Calu3 (cell line): ENCODE results near the gene FSCB. TPM values are rescaled to one million over a fixed set of nuclear protein-coding genes. Genes with fewer than 3 reads are reported as not detected.

Source experiments
- BruUV-seq: library from RNA; stranded (reverse); fragments of 400-500 nt; replicated peaks from 2 replicates; lab custom pipeline; 2021; lab: Mats Ljungman, UMichigan
- CTCF ChIA-PET: fragments of 300-600 bp; sonication (Branson Sonifier 250); formaldehyde crosslinking; loops from one replicate; lab custom pipeline; 2022; ENCODE audit warnings: antibody characterized with exemption; lab: Charles Lee
- DNase-seq: peaks from one replicate; pipeline ENCODE4 v3.0.0; 2022
- H3K27ac Mint-ChIP-seq: one replicate; pipeline ENCODE4 v1.8.0; 2022; ENCODE audit warnings: mixed read lengths; ENCODE audit not compliant: unreplicated experiment
- H3K27me3 Mint-ChIP-seq: one replicate; pipeline ENCODE4 v1.8.0; 2022; ENCODE audit warnings: mixed read lengths; ENCODE audit not compliant: unreplicated experiment
- H3K36me3 Mint-ChIP-seq: one replicate; pipeline ENCODE4 v1.8.0; 2022; ENCODE audit warnings: mild to moderate bottlenecking, moderate library complexity, mixed read lengths; ENCODE audit not compliant: insufficient read depth, unreplicated experiment
- H3K4me1 Mint-ChIP-seq: one replicate; pipeline ENCODE4 v1.8.0; 2022; ENCODE audit warnings: mild to moderate bottlenecking, low read depth, mixed read lengths; ENCODE audit not compliant: unreplicated experiment
- H3K4me3 Mint-ChIP-seq: one replicate; pipeline ENCODE4 v1.8.0; 2022; ENCODE audit warnings: mild to moderate bottlenecking, low read depth, moderate library complexity, mixed read lengths; ENCODE audit not compliant: unreplicated experiment
- H3K9me3 Mint-ChIP-seq: one replicate; pipeline ENCODE4 v1.8.0; 2022; ENCODE audit warnings: low read depth, mixed read lengths; ENCODE audit not compliant: unreplicated experiment
- CTCF ChIP-seq: fragments of 200-600 bp; IDR thresholded peaks from one replicate; pipeline ENCODE4 v1.8.0; 2022; ENCODE audit warnings: antibody characterized with exemption; ENCODE audit not compliant: unreplicated experiment
- intact Hi-C: fragments of 100-400 bp; cut with micrococcal nuclease; formaldehyde crosslinking; loops from one replicate; pipeline ENCODE4 v1.10.0; 2022; ENCODE audit not compliant: unreplicated experiment
- total RNA-seq: library from RNA; stranded (reverse); gene quantifications from 2 replicates; pipeline ENCODE4 v1.2.3, GENCODE V29; 2022

The FSCB gene
- total RNA-seq, 1 experiment from 2014 or later, result not detected

DNA sequence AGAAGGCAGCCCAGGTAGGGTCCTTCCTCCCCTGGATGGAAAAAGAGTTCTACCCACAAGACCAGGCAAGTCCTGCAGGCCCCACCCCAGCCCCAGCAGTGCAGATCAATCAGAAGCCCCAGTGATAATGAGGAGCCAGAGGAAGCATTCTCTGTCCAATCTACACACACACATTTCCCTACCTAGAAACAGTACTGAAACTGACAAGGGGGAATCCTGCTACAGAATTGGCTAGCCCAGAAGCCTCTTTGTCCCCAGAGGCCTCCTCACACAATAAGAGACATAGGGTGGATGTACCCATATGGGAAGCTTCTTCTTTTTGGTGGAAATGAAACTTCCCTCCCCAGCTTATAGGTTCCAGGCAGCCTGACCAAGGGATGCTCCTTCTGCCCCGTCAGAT is 9.9 kb downstream of the FSCB start:
- no peaks in the 10 kb centered on the region for H3K36me3 Mint-ChIP-seq
- no peak overlapping the region for H3K27ac Mint-ChIP-seq
- DNase-seq, result no peak
- H3K4me3 Mint-ChIP-seq, result no peak overlapping the region
- no peaks in the 10 kb centered on the region for H3K4me1 Mint-ChIP-seq
- intact Hi-C loops, result no loop called here
- H3K27me3 Mint-ChIP-seq, result no peaks in the 10 kb centered on the region
- BruUV-seq, result no TSS peak
- CTCF ChIA-PET, result no interaction called here
- no peak for TF ChIP-seq CTCF
- H3K9me3 Mint-ChIP-seq, result peaks cover 16% of the 10 kb centered on the region

- H3K36me3 Mint-ChIP-seq, result no peaks in the 10 kb centered on the region
- intact Hi-C loops, result no loop called here
- no peaks in the 10 kb centered on the region for H3K27me3 Mint-ChIP-seq
- CTCF ChIA-PET, result no interaction called here
- H3K4me1 Mint-ChIP-seq, result no peaks in the 10 kb centered on the region
- H3K4me3 Mint-ChIP-seq, result no peak overlapping the region
- BruUV-seq, result no TSS peak
- H3K27ac Mint-ChIP-seq, result no peak overlapping the region
- no peak for DNase-seq
- peaks cover 18% of the 10 kb centered on the region for H3K9me3 Mint-ChIP-seq
- TF ChIP-seq CTCF, result no peak
These were observed 12.9 kb downstream of the FSCB start for GRCh38 chr14:44494137-44494536.

DNA sequence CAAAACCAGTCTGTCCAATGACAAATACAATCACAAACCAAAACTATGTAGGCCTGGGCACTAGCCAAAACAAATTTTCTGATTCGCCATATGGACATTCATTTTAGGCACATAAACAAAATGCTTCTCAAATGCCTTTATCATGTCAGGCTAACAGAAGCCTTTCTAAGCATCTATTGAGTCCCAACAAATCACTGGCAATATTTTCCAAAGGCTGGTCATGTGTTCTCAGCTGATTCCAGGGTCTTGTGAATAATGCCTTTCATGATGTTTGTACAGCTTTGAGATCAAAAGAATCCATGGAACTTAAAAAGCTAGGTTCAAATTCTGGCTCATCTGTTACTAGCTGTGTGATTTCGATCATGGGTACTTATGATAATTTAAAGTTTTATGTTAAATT is 16.1 kb downstream of the FSCB start:
- Mint-ChIP-seq H3K27me3 (no peaks in the 10 kb centered on the region), H3K27ac (no peak overlapping the region), H3K36me3 (no peaks in the 10 kb centered on the region), H3K9me3 (peaks cover 20% of the 10 kb centered on the region), H3K4me1 (no peaks in the 10 kb centered on the region), H3K4me3 (no peak overlapping the region)
- BruUV-seq, result no TSS peak
- CTCF ChIA-PET, result no interaction called here
- no peak for TF ChIP-seq CTCF
- intact Hi-C loops, result no loop called here
- no peak for DNase-seq

DNA sequence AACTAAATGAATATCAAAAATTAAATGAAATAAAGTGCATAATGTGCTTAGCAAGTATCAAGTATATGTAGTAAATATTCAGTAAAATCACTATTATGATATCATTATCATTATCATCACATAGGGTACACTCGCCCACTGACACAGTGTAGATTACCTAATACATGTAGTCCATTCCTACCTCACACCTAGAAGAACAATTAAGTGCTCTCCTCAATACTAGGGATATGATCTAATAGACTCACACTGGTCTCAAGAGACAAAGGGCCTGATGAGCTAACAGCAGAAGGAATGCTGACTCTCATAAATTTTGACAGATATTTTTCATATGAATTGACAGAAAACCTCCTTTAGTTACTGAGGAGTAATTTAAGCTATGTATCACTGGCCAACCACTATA is 29.1 kb downstream of the FSCB start:
- Mint-ChIP-seq H3K27ac (no peak overlapping the region), H3K4me1 (no peaks in the 10 kb centered on the region), H3K36me3 (no peaks in the 10 kb centered on the region), H3K9me3 (peaks cover 18% of the 10 kb centered on the region), H3K27me3 (no peaks in the 10 kb centered on the region), H3K4me3 (no peak overlapping the region)
- intact Hi-C loops, result no loop called here
- no peak for DNase-seq
- no TSS peak for BruUV-seq
- no peak for TF ChIP-seq CTCF
- CTCF ChIA-PET, result no interaction called here
